IPS DF 4.7 (cell line): ENCODE data around the gene STYXL1.

Source experiments
- DNase-seq: peaks from one replicate; pipeline ENCODE4 v3.0.0-alpha.2; 2013; ENCODE audit warnings: low spot score; ENCODE audit errors: extremely low read depth

Gene STYXL1

GRCh38 chr7:75981453-75982305 lies 66.1 kb downstream of the STYXL1 start:
- no peak for DNase-seq

GRCh38 chr7:75981203-75981452 lies 66.7 kb downstream of the STYXL1 start:
- no peak for DNase-seq

GRCh38 chr7:75980430-75981202 lies 67.2 kb downstream of the STYXL1 start:
- DNase-seq = no peak

GRCh38 chr7:75979759-75980429 lies 67.9 kb downstream of the STYXL1 start:
- no peak for DNase-seq

GRCh38 chr7:75977743-75978142 lies 70.1 kb downstream of the STYXL1 start:
- DNase-seq = no peak

GRCh38 chr7:75971961-75972763 lies 75.6 kb downstream of the STYXL1 start:
- no peak for DNase-seq

- no peak for DNase-seq
These were observed 76.4 kb downstream of the STYXL1 start for GRCh38 chr7:75971309-75971960.

- DNase-seq = no peak
These were observed 77.9 kb downstream of the STYXL1 start for GRCh38 chr7:75969704-75970498.

GRCh38 chr7:75969182-75969581 lies 78.6 kb downstream of the STYXL1 start:
- no peak for DNase-seq

GRCh38 chr7:75968561-75969001 lies 79.2 kb downstream of the STYXL1 start:
- DNase-seq = no peak

GRCh38 chr7:75968012-75968411 lies 79.8 kb downstream of the STYXL1 start:
- no peak for DNase-seq

GRCh38 chr7:75967487-75967997 lies 80.3 kb downstream of the STYXL1 start:
- DNase-seq = no peak

- no peak for DNase-seq
These were observed 80.7 kb downstream of the STYXL1 start for GRCh38 chr7:75967055-75967454.

GRCh38 chr7:75966190-75966961 lies 81.4 kb downstream of the STYXL1 start:
- no peak for DNase-seq

GRCh38 chr7:75965617-75966016 lies 82.2 kb downstream of the STYXL1 start:
- no peak for DNase-seq

- no peak for DNase-seq
These were observed 84.3 kb downstream of the STYXL1 start for GRCh38 chr7:75963381-75963995.

GRCh38 chr7:75962607-75963380 lies 85.0 kb downstream of the STYXL1 start:
- DNase-seq = no peak

- no peak for DNase-seq
These were observed 86.6 kb downstream of the STYXL1 start for GRCh38 chr7:75961218-75961617.
